Sciatic nerve (tissue), 2 donors: ENCODE results near the gene TBC1D30. TPM values are rescaled to one million over a fixed set of nuclear protein-coding genes. Genes with fewer than 3 reads are reported as not detected.
A peak's percentile ranks its signal among the peaks of the same experiment; 100 is the strongest.
"Not testable (repeated sequence)": the region's sequence is repeated elsewhere in the genome, so short reads cannot be mapped to it uniquely, and the experiment has no call there.

ENCODE experiments used
- ATAC-seq: fragments of 200-7000 bp; cut with Tn5 transposase; one replicate; pipeline ENCODE4 v1.9.1; 2020; ENCODE audit warnings: mild to moderate bottlenecking, moderate library complexity
- DNase-seq: peaks from one replicate; pipeline ENCODE4 v3.0.0-alpha.2; 2020; ENCODE audit warnings: low spot score
- intact Hi-C: fragments of 100-400 bp; cut with DNase I; formaldehyde crosslinking; loops from one replicate; pipeline ENCODE4 v1.14.2; 2022
- total RNA-seq: library from RNA; stranded (reverse); fragmentation: NEBNext Ultra II Directional; extraction: Animal tissue kit (Norgen Biotek cat#: 25700); gene quantifications from one replicate; pipeline ENCODE4 v1.2.1, GENCODE V29; 2021
- donor health status: DM: no; HTN: no; CAD: no.
- donor health status: DM: no; HTN: no; CAD: no.

Gene TBC1D30
- total RNA-seq, result 6.2 TPM

DNA sequence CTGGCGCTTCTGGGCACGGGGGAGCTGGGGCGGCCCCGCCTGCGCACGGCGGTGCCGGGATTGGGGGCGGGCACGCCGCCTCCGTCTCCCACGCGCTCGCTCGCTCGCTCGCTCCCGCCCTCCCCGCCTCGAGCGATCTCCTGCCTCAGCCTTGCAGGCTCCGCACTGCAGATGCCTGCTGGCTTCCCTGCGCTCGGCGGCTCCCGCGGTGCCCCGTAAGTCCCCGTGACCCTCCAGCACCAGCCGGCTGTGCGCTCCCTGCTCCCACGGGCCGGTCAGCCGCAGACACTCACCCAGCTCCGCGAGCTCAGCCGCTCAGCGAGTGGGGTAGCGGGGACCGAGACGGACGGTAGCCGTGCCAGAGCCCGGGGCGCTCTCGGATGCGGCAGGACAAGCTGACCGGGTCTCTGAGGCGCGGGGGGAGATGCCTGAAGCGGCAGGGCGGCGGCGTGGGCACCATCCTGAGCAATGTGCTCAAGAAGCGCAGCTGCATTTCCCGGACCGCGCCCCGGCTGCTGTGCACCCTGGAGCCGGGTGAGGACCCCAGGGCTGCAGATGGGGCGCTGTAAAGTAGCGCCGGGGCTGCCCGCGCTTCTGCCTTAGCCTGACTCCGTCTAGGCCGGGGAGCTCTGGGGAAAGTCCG lies at the start of gene TBC1D30:
Gene TBC1D30, plus strand, starts transcription at position 148 of the 643 bp plus-strand sequence. Its CDS starts 233 bp downstream, at position 381.
- DNase-seq (no peak), ATAC-seq (peak; percentile 38)
- intact Hi-C loops, result no loop called here

- intact Hi-C loops, ATAC-seq, DNase-seq: not testable (repeated sequence)
Observed at GRCh38 chr12:64775147-64775736, 49.2 kb upstream of the TBC1D30 start.

GRCh38 chr12:64779354-64779974 lies 45.0 kb upstream of the TBC1D30 start:
- intact Hi-C loops, result no loop called here
- ATAC-seq (no peak), DNase-seq (no peak)

- no peak for ATAC-seq
- intact Hi-C loops, result no loop called here
- no peak for DNase-seq
Observed at GRCh38 chr12:64780132-64780530, 44.3 kb upstream of the TBC1D30 start.

DNA sequence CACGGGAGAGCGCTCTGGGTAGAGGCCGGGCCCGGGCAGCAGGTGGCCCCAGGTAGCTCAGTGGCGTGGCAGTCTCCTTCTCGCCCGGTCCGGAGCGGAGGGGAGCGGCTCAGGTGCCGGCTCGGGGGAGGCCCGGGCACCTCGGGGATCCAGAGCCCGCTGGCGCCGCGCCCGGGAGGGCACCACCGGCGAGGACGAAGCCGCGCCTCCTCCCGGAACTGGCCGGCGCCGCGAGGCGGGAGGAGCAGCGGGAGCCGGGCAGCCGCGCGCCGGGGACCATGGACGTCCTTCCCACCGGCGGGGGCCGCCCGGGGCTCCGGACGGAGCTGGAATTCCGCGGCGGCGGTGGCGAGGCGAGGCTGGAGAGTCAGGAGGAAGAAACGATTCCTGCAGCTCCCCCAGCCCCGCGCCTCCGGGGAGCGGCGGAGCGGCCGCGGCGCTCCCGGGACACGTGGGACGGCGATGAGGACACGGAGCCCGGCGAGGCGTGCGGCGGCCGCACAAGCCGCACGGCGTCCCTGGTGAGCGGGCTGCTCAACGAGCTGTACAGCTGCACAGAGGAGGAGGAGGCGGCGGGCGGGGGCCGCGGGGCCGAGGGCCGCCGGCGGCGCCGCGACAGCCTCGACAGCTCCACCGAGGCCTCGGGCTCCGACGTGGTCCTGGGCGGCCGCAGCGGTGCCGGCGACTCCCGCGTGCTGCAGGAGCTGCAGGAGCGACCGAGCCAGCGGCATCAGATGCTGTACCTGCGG lies 43.7 kb upstream of the TBC1D30 start:
- DNase-seq (peak; percentile 62), ATAC-seq (peak; percentile 61)
- intact Hi-C loops, result no loop called here

DNA sequence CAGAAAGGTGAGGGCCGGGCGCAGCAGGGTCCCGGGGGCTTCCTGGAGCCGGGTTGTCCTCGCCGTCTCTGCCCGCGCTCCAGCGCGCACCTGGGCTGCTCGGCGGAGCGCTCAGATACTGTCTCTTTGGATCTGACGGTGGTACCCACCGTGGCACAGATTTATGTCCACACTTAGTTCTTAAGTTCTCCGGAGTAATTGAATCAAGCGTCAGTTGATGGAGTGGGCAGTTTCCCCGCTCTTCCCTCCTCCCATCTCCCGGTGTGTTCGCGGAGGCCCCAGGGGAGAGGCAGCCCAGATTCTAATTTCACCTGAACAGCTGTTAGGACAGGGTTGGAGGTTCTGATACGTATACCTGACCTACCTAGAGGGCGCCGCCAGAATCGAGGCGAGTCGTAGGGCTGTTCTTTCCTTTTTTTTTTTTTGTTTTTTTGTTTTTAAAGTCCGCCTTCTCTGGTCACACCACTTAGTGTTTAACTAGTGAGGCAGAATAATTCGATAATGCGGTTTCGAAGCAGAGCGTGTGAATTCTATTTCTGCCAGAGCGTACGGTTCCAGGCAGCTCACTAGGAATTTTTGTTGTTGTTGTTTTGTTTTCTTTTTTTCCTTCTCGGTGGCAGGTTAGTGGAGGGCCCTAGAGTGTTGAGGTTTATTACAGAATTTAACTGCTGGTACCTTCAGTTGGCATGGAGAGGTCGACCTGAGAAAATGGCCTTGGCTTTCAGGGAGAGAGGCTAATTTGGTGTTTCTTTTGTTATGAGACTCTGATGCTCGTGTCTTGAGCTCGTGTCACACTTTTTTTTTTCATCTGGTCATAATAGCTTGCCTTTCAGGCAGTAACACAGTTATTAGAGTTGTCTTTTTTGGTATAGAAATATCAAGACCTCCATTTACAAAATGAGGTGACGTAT lies 42.9 kb upstream of the TBC1D30 start:
- no peak for ATAC-seq
- no peak for DNase-seq
- intact Hi-C loops, result no loop called here

DNA sequence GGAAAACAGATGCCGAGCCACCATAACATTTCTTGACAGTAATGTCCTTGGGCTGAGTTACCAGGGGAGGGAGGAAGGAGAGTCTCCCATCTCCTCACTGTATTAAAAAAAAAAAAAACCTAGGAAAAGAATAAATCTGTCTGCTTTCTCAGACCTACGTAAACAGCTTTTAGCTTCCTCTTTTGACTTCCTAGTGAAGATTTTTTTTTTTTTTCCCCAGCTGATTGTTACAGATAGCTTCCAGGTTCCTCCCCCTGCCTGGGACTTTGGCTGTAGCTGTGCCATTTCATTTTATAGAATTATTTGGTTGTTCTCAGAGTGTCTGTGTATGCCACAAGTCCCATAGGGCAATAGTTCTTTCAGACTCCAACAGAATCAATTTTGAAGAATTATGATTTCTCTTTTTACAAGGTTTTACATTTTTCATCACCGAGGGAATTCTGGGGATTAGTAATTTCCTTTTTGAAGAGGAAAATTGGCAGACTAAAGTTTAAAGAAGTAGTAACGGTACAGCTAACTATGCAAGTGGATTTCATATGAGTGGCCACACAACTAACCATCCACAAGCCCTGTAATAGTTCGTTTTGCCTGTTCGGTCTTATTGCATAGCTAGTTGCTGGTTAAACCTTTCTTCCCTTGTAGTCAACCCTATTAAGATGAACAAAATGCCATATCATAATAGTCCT lies 42.1 kb upstream of the TBC1D30 start:
- intact Hi-C loops, result no loop called here
- DNase-seq (no peak), ATAC-seq (no peak)

- no peak for ATAC-seq
- DNase-seq, result no peak
- intact Hi-C loops, result no loop called here
Observed at GRCh38 chr12:64785838-64786237, 38.6 kb upstream of the TBC1D30 start.

- intact Hi-C loops, result no loop called here
- ATAC-seq (no peak), DNase-seq (no peak)
Observed at GRCh38 chr12:64790166-64790565, 34.3 kb upstream of the TBC1D30 start.

GRCh38 chr12:64791036-64791435 lies 33.4 kb upstream of the TBC1D30 start:
- intact Hi-C loops, result no loop called here
- DNase-seq (no peak), ATAC-seq (no peak)

DNA sequence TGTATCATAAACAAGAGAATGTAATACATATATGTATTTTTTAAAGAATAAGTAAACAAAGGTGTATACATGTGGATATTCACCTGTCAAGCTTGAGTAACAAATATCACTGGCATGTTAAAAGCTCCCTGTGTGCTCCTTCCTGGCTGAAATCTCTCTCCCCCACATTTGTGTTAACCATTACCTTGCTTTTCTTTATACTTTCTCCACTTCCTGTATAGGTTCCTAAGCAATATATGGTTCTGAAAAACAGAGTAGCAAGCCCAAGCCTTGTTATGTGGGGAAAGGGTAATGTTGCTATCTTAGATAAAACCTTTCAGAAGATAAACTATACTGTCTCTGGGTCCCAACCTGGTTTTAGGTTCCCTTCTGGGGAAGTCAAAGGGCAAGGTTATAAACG lies 32.3 kb upstream of the TBC1D30 start:
- intact Hi-C loops, result no loop called here

GRCh38 chr12:64793610-64794009 lies 30.8 kb upstream of the TBC1D30 start:
- intact Hi-C loops, result no loop called here
- DNase-seq, result no peak
- ATAC-seq, result no peak

More for the DNA sequence above, 32.3 kb upstream of the TBC1D30 start:
- DNase-seq, result no peak
- ATAC-seq, result no peak

DNA sequence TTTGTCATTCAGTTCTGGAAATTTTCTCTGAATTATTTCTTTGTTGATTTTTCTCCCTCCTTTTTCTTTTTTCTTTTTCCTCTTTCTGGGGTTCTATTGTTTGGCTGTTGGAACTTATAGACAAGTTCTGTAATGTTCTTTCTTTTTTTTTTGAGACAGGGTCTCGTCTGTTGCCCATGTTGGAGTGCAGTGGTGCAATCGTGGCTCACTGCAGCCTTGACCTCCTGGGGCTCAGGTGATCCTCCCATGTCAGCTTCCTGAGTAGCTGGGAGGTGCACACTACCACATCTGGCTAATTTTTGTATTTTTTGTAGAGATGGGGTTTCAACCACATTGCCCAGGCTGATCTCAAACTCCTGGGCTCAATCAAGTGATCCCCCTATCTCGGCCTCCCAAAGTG lies 30.1 kb upstream of the TBC1D30 start:
- ATAC-seq, result no peak
- no peak for DNase-seq
- intact Hi-C loops, result no loop called here

DNA sequence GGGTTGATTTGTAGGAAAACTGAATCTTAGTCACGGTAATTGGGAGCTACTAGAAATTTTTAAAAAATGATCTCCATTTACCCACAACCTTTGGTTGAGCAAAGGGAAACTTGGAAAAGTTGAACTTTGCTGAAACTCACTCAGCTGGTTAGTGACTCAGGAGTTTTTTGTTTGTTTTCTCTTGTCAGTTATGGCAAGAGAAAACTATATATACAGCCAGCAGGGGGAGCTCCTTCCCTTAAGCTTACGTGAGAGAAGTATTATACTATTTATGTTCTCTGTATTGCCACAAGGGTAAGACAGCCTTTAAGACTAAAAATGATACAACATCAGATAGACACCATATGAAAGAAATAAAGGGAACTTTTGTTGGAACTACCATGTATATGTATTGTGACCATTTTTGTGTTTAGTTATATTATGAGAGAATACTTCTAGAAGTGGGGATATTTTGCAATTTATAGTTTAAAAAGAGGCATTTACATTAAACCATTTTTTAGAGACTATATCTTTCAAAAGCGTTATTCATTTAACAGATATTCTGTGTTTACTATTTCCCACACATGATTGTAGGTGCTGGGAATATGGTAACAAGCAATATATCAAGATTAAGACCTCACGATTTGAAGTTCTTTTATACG lies 28.1 kb upstream of the TBC1D30 start:
- intact Hi-C loops, result no loop called here
- ATAC-seq (peak; percentile 80), DNase-seq (peak; percentile 64)

GRCh38 chr12:64797156-64797555 lies 27.3 kb upstream of the TBC1D30 start:
- ATAC-seq (no peak), DNase-seq (no peak)
- intact Hi-C loops, result no loop called here

- no peak for DNase-seq
- ATAC-seq, result no peak
- intact Hi-C loops, result no loop called here
Observed at GRCh38 chr12:64798165-64798564, 26.3 kb upstream of the TBC1D30 start.

GRCh38 chr12:64800640-64801039 lies 23.8 kb upstream of the TBC1D30 start:
- DNase-seq (no peak), ATAC-seq (no peak)
- intact Hi-C loops, result no loop called here

- no peak for DNase-seq
- no peak for ATAC-seq
- intact Hi-C loops, result no loop called here
Observed at GRCh38 chr12:64801381-64801780, 23.1 kb upstream of the TBC1D30 start.
